Stimulated activated CD4-positive, alpha-beta T cell treated with anti-CD3 and anti-CD28 coated beads, Interleukin-1b, Interleukin-23, amount 100 ng/mL, for 1 hour (primary cell): Measurements from ENCODE around the gene CEP85.
"Not testable (repeated sequence)": the region's sequence is repeated elsewhere in the genome, so short reads cannot be mapped to it uniquely, and the experiment has no call there.

Source experiments
- DNase-seq, 2 donors: peaks; one replicate each; pipeline ENCODE4 v3.0.0-alpha.2; 2020; ENCODE audit warnings: low read depth in 2 of 2

CEP85 gene

DNA sequence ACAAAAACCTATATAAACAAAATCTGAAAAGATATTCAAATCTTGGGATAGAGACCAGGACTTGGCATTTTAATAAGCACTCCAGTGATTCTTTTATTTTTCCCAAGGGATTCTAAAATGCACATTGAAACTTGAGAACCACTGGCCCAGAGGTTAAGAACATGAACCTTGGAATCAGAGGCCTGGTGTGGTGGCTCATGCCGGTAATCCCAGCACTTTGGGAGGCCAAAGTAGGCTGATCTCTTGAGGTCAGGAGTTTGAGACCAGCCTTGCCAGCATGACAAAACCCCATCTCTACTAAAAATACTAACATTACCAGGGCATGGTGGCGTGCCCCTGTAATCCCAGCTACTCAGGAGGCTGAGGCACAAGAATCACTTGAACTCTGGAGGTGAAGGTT is 12.9 kb upstream of the CEP85 start:
- DNase-seq = no peak

DNA sequence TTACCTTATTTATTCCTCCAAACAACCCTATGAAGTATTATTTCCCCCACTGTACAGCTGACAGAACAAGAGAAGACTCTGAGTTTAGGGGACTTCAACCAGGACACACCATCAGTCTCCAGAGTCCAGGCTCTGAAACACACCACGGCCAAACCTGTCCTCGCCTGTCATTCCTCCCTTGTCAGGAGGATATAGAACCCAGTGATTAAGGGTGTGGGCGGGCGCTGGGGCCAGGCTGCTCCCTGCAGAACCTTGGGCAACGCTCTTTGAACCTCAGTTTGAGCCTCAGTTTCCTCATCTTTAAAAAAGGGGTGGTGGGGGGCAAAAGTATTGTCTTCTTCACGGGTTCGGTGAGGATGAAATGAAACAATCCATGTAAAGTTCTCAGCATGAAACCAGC is 9.4 kb upstream of the CEP85 start:
- DNase-seq = no peak

DNA sequence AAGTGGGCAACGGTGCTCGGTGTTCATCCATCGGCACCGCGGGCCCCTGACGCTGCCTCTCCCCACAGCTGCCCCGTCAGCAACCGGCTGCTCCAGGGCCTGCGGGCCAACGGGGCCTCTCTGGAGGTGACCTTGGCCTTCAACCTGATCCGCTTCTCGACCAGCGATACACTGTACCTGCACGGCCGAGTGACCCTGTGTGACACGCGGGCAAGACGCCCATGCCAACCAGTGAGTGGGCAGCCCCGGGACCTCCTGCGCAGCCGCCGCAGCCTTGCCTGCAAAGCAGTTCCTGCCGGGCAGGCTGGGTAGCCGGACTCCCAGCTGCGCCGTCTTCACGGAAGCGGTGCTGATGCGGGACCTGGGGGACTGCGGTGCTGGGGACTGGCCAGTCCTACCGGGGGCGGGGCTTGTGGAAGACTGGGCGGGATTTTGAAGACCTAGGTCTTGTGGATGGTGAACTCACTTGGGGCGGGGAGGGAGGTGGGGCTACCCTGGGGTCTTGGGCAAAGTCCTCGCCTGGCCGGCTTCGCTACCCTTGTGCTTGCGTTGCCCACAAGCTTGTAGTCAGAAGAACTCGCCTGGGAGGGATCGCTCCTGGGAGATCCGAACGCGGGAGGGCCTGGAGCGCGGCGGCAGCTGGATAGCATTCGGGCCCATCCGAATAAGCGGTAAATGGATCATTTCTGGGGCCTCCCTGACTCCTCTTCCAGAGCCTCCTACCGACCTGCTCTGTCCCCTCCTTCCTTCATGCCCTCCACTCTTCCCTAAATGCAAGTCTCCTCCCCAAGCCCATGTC is 8.8 kb upstream of the CEP85 start:
- DNase-seq = no peak

DNA sequence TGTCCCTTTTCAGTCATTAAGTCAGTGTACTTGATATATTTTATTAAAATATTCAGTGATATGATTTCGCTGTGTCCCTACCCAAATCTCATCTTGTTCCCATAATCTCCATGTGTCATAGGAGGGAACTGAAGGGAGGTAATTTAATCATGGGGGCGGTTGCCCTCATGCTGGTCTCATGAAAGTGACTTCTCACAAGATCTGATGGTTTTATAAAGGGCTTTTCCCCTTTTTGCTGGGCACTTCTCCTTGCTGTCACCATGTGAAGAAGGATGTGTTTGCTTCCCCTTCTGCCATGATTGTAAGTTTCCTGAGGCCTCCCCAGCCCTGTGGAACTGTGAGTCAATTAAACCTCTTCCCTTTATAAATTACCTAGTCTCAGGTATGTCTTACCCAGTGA is 3.3 kb upstream of the CEP85 start:
- DNase-seq = not testable (repeated sequence)

DNA sequence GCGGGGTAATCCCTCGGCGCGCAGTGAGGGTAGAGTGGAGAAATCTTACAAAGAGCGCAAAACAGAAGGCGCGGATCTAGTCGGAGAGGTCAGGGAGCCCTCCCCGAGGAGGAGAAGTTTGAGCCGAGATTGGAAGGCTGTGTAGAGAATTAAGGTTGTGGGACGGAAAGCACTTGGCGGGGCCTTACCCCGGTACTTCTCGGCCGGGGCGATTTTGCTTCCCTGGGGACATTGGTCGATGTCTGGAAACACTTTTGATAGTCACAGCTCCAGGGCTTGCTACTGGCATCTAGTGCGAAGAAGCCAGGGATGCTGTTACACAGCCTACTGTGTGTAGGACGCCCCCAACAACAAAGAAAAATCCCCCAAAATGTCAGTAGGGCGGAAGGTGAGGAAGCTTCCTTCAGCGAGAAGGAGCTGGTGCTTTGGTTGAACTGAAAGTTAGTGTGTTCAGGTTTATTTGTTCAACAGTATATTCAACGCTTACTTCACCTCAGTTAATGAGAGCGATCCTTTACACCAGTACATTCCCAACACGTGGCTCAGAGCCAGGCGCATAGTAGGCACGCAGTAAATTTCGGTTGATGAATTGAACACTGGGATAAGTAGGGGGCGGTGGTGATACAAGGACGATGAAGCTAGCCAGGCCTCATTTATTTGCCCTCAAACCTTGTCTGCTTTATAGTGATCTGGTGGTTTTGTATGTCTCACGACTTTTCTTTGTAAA is 807 bp downstream of the CEP85 start:
- no peak for DNase-seq

DNA sequence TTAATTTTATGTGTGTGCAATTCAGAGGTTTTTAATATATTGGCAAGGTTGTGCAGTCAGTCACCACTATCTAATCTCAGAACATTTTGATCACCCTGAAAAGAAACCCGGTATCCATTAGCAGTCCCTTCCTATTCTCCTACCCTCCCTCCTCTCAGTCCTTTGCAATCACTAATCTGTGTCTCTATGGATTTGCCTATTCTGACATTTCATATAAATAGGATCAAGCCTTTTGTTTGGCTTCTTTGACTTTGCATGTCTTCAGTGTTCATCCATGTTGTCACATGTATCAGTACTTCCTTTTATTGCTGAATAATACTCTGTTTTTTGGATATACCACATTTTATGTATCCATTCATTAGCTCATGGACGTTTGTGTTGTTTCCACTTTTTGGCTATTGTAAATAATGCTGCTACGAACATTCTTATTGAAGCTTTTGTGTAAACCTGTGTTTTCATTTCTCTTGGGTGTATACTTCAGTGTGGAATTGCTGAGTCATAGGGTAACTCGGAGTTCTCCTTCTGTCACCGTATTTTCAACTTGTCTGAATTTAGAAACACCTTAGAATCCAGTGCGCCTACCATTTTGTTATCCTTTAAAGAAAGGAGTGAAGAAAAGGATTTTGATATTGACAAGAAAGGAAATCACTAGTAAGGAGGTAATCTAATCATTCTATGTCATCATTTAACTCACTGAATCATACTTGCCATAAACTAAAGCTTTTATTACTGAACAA is 3.4 kb downstream of the CEP85 start:
- no peak for DNase-seq

DNA sequence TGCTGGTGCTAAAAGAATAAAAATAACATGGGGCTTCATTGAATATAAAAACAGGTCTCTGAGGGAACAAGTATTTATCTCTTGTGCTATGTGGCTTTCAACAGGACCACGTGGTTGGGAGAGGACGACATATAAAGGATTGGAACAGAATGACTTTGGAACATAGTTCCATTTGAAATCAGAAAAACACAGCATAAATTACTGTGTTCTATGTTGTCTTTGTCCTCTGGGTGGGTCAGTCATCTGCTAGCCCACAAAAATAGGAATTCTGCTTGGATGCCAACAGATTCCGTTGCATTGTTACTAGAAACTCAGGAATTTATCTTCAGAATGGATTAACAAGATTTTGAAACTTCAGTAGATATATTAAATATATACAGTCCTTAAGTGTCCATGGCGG is 5.9 kb downstream of the CEP85 start:
- no peak for DNase-seq

DNA sequence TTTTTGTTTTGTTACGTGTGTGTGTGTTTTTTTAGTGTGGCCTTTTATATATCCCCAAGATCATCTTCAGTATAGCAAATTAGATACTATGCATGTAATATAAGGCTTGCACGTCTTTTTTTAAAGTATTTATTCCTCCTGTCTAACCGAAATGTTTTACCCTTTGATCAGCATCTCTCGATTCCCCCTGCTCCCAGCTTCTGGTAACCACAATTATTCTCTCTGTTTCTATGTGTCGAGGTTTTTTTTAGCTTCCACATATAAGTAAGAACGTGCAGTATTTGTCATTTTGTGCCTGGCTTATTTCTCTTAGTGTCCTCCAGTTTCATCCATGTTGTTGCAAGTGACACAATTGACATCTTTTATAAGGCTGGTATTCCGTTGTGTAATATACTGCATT is 18.7 kb downstream of the CEP85 start:
- no peak for DNase-seq

DNA sequence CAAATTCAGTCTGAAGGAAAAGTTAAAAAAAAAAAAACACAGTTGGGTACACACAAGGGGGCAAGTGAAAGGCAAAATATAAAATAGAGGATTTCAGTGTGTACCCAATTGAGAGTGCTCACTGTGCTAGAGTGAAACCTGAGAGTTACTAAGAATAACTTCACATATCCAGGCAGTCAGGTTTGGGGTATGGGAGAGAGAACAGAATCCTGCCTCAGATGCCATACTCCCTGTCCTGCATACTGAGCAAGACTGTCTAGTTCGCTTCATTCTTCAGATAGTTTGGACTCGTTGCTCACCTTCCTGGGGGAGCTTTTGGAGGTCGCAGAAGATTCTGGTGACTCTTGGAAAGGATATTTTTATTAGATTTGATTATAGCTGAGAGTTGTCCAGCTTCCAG is 20.4 kb downstream of the CEP85 start:
- no peak for DNase-seq

DNA sequence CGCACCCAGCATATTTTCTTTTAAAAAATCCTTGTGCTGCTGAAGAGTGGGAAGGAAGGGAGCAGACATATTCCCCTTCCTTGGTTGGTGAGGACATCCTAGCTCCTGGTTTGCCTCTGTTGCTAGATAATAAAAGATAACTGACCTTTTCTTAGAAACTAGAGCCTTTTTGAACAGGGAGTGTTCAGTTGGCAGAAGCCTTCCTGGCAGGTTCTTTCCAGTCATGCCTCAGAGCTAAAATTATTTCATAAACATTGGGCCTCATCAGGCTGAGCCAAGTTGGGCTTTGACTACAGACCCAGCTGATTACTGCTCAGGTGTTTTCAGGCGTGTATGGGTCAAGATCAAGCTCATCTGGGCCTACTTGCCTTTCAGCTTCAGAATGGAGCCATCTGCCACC is 23.2 kb downstream of the CEP85 start:
- no peak for DNase-seq

DNA sequence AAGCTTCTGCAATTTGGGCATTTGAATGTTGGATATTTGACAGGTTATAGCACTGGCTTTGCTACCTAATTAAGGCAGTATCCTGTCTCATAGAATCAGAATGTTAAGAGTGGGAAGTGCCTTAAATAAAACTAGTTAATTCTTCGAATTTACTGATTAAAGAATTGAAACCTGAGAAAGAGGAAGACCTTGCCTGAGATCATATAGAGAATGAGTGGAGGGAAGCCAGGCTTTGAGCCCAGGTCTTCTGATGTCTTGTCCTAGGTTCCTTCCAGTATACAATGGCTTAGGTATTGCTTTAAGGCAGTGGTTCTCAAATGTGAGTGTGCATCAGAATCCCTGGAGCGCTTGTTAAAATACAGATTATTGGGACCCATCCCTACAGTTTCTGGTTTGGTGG is 25.0 kb downstream of the CEP85 start:
- no peak for DNase-seq

DNA sequence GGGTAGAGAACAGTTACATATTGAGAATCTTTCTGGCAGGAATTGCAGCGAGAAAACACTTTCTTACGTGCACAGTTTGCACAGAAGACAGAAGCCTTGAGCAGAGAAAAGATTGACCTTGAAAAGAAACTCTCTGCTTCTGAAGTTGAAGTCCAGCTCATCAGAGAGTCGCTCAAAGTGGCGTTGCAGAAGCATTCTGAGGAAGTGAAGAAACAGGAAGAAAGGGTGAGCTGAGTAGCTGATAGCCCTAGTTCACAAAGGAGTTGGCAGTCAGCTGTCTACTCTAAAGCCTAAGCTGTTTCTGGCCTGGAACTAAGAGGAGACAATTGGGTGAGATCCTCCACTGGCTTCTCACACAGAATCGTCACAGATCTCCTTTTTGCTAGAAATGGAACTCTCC is 25.6 kb downstream of the CEP85 start:
- no peak for DNase-seq

DNA sequence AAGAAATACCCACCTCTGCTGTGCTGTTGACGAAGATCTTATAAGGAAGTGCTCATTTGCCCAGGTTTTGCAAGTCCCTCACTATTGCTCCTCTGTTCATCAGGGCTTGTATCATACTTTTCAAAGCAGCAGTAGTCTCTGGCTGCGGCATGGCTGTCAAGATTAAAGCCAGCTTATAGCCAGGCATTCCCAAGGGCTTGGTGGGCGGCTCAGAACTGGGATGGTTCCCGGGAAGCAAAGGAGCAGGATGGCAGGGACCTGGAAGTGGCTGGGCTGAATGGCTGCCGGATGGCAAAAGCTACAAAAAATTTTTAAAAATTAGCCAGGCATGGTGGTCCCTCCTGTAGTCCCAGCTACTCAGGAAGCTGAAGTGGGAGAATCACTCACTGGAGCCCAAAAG is 29.2 kb downstream of the CEP85 start:
- DNase-seq = no peak

DNA sequence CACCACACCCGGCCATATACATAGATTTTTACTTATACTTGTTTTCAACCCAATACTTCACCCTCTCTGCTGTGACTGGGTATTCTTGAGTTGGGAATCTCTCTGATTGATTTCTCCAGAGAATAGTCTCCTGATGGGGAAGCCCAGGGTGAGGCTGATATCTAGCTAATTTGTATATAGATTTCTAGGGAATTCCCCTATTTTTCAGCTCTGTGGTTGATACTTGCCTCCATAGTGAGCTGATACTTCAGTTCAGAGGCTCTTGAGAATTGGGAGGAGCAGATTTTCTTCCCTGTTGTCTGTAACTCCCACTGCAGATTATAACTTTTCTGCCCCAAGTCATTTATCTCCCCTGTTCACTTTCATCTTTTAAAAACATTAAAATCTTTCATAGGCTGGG is 31.4 kb downstream of the CEP85 start:
- DNase-seq = no peak

DNA sequence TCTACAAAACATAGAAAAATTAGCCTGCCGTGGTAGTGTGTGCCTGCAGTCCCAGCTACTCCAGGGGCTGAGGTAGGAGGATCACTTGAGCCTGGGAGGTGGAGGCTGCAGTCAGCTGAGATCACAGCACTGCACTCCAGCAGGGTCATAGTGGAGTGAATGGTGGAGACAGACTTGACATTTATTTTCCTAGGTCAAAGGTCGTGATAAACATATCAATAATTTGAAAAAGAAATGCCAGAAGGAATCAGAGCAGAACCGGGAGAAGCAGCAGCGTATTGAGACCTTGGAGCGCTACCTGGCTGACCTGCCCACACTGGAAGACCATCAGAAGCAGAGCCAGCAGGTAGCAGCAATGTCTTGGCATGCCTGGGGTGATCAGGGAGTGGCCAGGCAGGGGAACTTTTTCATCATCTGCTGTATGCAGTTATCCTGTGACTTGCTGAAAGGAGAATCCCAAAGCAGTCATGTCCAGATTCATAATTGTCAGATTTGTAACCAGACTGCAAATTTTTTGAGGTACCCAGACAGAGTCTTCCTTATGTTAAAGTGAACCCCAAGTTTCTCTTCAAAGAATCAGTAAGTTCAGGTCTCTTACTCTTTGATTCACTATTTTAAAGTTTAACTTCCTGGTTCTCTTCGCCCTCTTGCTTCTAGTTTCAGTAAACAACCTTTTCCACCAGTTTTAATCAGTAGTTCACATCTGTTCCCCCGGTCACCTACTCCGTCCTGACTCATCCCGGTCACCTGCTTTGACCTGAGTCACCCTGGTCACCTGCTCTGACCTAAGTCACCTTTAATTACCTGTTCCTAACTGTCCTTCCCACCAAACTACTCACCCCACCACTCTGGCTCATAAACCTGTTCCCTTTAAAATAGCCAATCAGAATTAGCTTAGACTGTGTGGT is 34.5 kb downstream of the CEP85 start:
- no peak for DNase-seq

DNA sequence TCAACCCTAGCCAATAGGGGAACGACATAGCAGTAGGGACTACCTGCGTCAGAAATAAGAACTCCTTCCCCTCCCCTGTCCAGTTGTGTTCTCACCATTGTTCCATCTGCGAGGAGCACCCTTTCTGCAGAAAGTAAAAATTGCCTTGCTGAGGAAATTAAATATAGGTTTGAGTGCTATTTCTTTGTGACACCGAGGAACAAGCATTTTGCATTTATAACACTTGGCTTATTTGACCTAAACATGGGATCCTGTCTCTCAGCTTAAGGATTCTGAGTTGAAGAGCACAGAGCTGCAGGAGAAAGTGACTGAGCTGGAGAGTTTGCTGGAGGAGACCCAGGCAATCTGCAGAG is 35.2 kb downstream of the CEP85 start:
- no peak for DNase-seq

DNA sequence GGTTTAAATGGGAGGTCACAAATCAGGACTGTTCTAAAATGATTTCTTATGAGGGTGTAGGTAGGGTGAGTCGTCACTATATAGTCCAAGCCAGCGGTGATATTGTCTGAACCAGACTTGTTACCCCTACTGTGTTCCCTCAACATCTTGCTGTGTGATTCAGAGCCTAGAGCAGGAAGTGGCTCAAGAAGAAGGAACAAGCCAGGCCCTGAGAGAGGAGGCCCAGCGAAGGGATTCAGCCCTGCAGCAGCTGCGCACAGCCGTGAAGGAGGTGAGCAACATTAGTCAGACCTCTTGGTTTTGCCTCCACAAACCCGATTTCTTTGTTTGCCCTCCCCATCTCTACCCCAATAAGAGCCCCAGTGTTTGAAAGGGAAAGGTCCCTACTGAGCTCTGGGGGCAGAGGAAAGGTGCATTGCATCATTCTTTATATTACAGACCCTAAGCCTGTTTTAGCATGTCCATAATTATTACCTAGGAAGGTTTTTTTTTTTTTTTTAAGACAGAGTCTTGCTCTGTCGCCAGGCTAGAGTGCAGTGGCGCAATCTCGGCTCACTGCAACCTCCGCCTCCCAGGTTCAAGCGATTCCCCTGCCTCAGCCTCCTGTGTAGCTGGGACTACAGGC is 40.9 kb downstream of the CEP85 start:
- no peak for DNase-seq

DNA sequence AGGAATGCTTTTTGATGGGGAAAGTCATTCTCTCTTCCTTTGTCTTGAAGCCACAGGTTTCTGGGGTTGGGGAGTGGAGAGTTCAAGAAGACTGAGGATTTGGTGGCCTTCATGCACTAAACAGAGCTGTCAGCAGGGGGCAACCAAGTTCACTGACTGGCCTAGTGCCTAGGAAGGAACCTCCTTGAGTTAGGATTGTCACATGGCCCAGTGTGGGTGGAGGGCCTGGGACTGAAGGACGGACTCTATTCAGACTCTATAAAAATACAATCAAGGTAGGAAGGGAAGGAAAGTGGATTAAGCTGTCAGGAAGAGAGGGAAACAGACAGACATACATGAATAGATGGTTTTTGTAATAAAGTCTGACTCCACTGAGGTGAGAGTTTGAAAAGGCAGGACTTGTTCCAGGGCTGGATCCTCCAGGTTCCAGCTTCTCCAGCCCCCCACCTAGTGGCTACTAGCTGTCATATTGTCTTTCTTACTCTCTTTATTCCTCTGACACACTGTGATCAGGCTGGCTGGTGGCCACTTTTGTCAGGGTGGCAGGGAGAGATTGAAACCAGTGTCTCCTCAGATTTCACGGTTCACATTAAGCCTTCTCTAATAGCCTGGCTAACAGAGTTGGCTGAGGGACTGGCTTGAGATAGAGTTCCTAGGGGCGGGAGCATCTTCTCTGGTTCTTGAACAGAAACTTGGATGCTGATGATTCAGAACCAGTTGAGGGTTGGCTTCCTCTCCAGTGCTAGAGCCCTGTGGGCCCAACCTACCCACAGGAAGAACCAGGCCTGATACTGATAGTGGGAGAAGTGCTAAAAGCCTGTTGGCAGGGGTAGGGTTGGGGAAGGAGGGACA is 41.8 kb downstream of the CEP85 start:
- DNase-seq = peak; percentile 39 to 68

DNA sequence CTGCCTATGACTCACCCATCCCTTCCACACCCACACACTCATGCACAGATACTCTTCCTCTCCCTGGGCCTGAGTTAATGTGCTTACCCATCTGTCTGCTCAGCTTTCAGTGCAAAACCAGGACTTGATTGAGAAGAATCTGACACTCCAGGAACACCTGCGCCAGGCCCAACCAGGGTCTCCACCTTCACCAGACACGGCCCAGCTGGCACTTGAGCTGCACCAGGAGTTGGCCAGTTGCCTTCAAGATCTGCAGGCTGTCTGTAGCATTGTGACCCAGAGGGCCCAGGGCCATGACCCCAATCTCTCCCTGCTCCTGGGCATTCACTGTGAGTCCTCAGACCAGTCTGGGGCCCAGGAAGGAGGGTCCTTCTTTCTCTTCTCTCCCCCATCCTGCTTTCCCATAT is 42.4 kb downstream of the CEP85 start:
- no peak for DNase-seq

DNA sequence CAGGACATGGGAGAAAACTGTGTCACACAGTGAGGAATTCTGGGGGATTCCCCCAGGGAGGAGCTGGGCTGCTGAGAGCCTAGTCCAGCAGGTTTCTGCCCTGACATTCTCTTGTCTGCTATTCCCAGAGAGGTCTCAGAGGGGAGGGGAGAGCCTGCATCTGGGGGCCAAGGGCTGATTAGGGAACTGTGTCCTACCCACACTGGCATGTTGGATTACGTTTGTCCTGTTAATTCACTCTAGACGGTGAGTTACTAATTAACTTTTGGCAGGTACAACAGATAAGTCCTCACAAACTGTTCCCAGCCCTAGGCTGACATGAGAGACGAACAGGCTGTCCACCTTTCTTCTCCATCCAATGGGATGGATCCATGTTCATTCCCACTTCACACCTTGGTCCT is 43.3 kb downstream of the CEP85 start:
- no peak for DNase-seq
